ENCODE data around the gene RNH1.

Gene RNH1

DNA sequence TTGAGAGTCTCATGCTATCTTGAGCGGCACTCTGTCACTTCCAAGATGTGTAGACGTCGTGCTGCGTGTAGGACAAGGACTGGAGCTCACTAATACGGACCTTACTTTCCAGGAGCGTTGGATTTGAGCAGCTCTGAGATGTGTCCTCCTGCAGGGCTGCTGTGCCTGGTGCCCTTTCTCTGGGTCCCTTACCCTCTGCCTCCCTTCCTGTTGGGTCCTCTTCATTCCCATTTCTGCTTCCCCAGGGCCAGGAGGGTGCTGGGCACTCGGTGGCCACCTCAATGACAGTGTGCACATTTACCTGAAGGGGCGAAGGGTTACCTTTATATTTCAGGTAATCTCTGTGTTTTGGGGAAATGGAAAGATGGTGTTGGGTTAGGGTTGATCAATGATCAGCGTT, 53.0 kb downstream of the RNH1 start:
- TF ChIP-seq, protein P1, sequence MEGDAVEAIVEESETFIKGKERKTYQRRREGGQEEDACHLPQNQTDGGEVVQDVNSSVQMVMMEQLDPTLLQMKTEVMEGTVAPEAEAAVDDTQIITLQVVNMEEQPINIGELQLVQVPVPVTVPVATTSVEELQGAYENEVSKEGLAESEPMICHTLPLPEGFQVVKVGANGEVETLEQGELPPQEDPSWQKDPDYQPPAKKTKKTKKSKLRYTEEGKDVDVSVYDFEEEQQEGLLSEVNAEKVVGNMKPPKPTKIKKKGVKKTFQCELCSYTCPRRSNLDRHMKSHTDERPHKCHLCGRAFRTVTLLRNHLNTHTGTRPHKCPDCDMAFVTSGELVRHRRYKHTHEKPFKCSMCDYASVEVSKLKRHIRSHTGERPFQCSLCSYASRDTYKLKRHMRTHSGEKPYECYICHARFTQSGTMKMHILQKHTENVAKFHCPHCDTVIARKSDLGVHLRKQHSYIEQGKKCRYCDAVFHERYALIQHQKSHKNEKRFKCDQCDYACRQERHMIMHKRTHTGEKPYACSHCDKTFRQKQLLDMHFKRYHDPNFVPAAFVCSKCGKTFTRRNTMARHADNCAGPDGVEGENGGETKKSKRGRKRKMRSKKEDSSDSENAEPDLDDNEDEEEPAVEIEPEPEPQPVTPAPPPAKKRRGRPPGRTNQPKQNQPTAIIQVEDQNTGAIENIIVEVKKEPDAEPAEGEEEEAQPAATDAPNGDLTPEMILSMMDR (IDR thresholded peaks at IDR 0.05; ENCODE audit: insufficient read depth, low read depth, low read length, missing control alignments), result no peak
- no peak for DNase-seq (ENCODE audit: low read depth)
- H3K4me3 ChIP-seq (ENCODE audit: low read depth, low read length), result no peak overlapping the region

DNA sequence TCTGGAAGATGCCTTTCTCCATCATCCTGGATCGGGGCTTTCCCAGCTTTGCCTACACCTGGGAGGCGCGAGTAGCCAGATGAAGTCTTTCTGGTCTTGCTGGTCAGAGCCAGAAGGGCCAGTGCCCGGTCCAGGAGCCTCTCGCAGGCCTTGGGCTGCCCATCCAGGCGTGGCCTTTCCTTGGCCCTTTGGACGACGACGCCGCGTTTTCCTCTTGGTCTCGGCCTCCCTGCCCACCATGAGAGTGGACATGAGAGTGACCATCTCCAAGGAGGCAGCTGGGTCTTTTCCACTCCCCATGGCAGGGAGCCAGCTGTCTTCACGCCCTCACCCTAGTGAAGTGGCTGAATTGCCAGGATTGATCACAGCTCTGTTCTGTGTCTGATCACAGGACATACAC, 53.5 kb downstream of the RNH1 start:
- TF ChIP-seq, protein P1 (IDR thresholded peaks at IDR 0.05; ENCODE audit: insufficient read depth, low read depth, low read length, missing control alignments), result no peak
- H3K4me3 ChIP-seq (ENCODE audit: low read depth, low read length), result no peak overlapping the region
- no peak for DNase-seq (ENCODE audit: low read depth)

DNA sequence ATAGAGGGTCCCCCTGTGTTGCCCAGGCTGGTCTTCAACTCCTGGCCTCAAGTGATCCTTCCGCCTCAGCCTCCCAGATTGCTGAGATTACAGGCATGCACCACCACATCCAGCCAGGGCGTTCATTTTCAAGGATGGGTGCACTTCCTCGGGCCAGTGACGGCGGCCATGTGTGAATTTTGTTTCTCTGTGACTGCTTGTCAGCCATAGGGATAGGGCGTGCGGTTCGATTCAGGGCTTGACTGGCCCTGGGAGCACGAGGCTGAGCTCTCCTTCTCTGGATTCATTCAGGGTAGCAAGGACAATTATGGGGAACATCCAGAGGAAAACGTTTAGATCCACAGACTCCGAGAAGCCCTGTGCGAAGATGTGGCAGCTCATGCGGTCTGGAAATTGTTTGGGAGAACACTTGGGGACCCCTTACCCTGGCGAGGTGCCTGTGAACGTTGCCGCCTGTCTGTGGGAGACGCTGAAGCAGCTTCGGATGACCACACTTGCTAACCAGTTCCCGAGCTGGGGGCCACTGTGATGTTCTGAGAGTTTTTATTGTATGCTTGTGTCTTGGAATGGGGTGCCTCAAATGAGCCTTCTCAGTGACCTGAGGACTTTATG, 54.0 kb downstream of the RNH1 start:
- no peak for DNase-seq (ENCODE audit: low read depth)
- H3K4me3 ChIP-seq (ENCODE audit: low read depth, low read length), result no peak overlapping the region
- TF ChIP-seq, protein P1 (IDR thresholded peaks at IDR 0.05; ENCODE audit: insufficient read depth, low read depth, low read length, missing control alignments), result no peak

DNA sequence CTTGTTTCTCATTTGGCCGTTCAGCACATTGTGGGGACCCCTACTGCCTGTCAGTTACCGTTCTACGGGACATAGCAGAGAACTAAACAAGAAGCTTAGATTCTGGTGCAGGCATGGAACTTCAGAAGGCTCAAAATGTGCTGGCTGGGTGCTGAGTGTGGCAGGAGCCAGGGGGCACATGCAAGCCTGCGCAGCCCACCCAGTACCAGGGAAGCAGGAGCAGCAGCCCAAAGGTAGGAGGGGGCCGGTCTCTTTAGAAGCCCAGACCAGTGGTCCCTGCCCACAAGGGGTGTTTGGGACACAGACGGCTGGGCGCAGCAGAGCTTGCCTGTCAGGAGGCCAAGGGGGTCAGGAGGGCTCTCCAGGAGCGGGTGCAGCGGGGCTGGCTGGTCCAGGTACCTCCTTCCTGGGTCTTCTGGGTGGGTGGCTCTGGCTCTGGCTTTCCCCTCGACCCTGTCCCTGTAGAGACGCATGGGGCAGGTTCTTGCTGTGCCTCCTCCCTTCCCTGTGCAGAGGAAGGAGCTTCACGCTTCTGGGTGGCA, 54.8 kb downstream of the RNH1 start:
- DNase-seq (ENCODE audit: low read depth), result no peak
- TF ChIP-seq, protein P1 (IDR thresholded peaks at IDR 0.05; ENCODE audit: insufficient read depth, low read depth, low read length, missing control alignments), result no peak
- H3K4me3 ChIP-seq (ENCODE audit: low read depth, low read length), result no peak overlapping the region

DNA sequence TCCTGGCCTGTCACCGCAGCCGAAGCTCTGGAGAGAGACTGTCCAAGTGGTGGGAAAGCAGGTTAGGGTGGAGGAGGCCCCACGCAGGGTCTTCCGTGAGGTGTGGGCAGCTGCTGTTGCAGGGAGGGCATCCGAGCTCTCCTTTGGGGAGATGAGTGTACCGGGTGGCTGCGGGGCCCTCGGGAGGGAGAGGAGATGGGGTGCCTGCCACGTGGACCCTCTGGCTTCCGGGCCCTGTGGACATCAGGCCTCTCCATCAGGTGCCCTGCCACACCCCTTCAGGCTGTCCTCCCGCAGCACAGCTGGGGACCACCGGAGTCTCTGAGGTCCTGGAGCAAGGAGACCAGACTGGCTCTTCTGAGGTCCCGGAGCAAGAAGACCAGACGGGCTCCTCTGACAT, 55.3 kb downstream of the RNH1 start:
- no peak overlapping the region for H3K4me3 ChIP-seq (ENCODE audit: low read depth, low read length)
- TF ChIP-seq, protein P1 (IDR thresholded peaks at IDR 0.05; ENCODE audit: insufficient read depth, low read depth, low read length, missing control alignments), result no peak
- no peak for DNase-seq (ENCODE audit: low read depth)

DNA sequence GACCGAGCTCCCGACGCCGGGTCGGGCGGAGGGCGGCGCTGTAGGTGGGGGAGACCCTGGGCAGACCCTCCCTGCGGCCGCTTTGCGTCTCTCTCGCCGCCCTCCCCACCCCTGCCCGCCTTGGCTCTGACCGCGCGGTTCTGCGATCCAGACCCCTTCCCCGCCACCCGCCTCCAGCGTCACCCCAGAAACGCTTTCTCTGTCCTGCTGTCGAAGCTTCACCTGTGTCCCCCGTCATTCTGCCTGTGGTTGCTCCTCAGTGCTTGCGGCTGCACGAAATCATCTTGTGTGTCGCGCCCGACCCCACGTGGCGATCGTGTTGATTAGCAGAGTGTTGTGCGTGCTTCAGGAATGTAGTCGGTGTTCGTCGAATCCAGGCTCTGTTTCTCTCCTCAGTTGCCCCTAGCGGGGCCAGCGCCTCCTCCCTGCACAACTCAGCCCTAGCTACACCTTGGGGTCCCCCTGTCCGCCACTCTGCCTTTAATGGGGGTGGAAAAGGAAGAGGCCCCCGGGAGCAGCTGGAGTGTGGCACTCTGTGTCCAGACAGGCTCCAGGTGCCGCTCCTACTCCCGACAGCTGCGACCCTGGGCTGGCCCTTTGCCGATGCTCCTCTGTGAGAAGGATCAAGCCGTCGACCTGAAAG, 56.1 kb downstream of the RNH1 start:
- TF ChIP-seq, protein P1 (IDR thresholded peaks at IDR 0.05; ENCODE audit: insufficient read depth, low read depth, low read length, missing control alignments), result peak; percentile 30
- peak; percentile 84 for DNase-seq (ENCODE audit: low read depth)

More for the DNA sequence above, 56.1 kb downstream of the RNH1 start:
- H3K4me3 ChIP-seq (ENCODE audit: low read depth, low read length), result peak overlapping the region; percentile 59

Data from GM12865 (cell line).